IMR-90 (cell line): ENCODE results near the gene EIF2B2. TPM values are rescaled to one million over a fixed set of nuclear protein-coding genes. Genes with fewer than 3 reads are reported as not detected.

Experiments used
- ATAC-seq: fragments of 200-7000 bp; cut with Tn5 transposase; 2 replicates; pipeline ENCODE4 v1.9.1; 2020; ENCODE audit warnings: low read depth, mild to moderate bottlenecking, moderate library complexity
- BruUV-seq: library from RNA; stranded (reverse); fragments of 400-500 nt; replicated peaks from 2 replicates; lab custom pipeline; 2021; lab: Mats Ljungman, UMichigan
- CTCF ChIA-PET: fragments of 300-600 bp; formaldehyde crosslinking; extraction: SDS; loops from one replicate; lab custom pipeline; 2021; ENCODE audit warnings: antibody characterized with exemption; lab: Yijun Ruan, JAX
- POLR2A ChIA-PET: fragments of 300-600 bp; sonication (Branson Sonifier 250); formaldehyde crosslinking; loops from one replicate; lab custom pipeline; 2022; ENCODE audit warnings: antibody characterized with exemption; ENCODE audit not compliant: unreplicated experiment; lab: Charles Lee
- DNase-seq: peaks from one replicate; pipeline ENCODE4 v3.0.0; 2013
- H2AFZ ChIP-seq: replicated peaks from 2 replicates; pipeline ENCODE3; 2013; ENCODE audit warnings: low read length, mild to moderate bottlenecking; ENCODE audit not compliant: poor library complexity
- H2AK5ac ChIP-seq: 2 replicates; pipeline ENCODE4 v1.6.1; 2013; ENCODE audit warnings: low read depth, low read length, inconsistent platforms
- H2AK9ac ChIP-seq: replicated peaks from 2 replicates; pipeline ENCODE3; 2013; ENCODE audit warnings: mild to moderate bottlenecking, low read depth, low read length, moderate library complexity; ENCODE audit not compliant: poor library complexity
- H2BK120ac ChIP-seq: 2 replicates; pipeline ENCODE4 v1.6.1; 2013; ENCODE audit warnings: low read depth, low read length, inconsistent platforms
- H2BK15ac ChIP-seq: 3 replicates; pipeline ENCODE4 v1.6.1; 2013; ENCODE audit warnings: low read depth, low read length, inconsistent platforms
- H2BK20ac ChIP-seq: 2 replicates; pipeline ENCODE4 v1.6.1; 2013; ENCODE audit warnings: low read depth, mild to moderate bottlenecking, inconsistent platforms, low read length, moderate library complexity
- H2BK5ac ChIP-seq: 2 replicates; pipeline ENCODE4 v1.6.1; 2013; ENCODE audit warnings: mild to moderate bottlenecking, low read depth, low read length, inconsistent platforms; ENCODE audit not compliant: poor library complexity, severe bottlenecking
- H3K14ac ChIP-seq: replicated peaks from 2 replicates; pipeline ENCODE4 v1.6.1; 2013; ENCODE audit warnings: low read depth, low read length, inconsistent platforms
- H3K18ac ChIP-seq: 2 replicates; pipeline ENCODE4 v1.6.1; 2013; ENCODE audit warnings: low read depth, low read length, control low read depth
- H3K23ac ChIP-seq: 2 replicates; pipeline ENCODE4 v1.6.1; 2013; ENCODE audit warnings: low read depth, low read length, inconsistent platforms
- H3K27ac ChIP-seq: 2 replicates; pipeline ENCODE4 v1.5.1; 2013; ENCODE audit warnings: mild to moderate bottlenecking, control low read depth, low read length; ENCODE audit not compliant: insufficient read depth
- H3K27me3 ChIP-seq: 2 replicates; pipeline ENCODE4 v1.6.1; 2013; ENCODE audit warnings: low read length; ENCODE audit not compliant: control insufficient read depth, insufficient read depth
- H3K36me3 ChIP-seq: 2 replicates; pipeline ENCODE4 v1.6.1; 2013; ENCODE audit warnings: low read length, mixed read lengths; ENCODE audit not compliant: control insufficient read depth, insufficient read depth
- H3K4ac ChIP-seq: 2 replicates; pipeline ENCODE4 v1.6.1; 2013; ENCODE audit warnings: low read depth, low read length, inconsistent platforms
- H3K4me1 ChIP-seq: 2 replicates; pipeline ENCODE4 v1.6.1; 2013; ENCODE audit warnings: low read length, mixed read lengths; ENCODE audit not compliant: control insufficient read depth, insufficient read depth
- H3K4me2 ChIP-seq: 2 replicates; pipeline ENCODE4 v1.6.1; 2013; ENCODE audit warnings: low read depth, mild to moderate bottlenecking, control low read depth, low read length, moderate library complexity
- H3K4me3 ChIP-seq: 2 replicates; pipeline ENCODE4 v1.5.1; 2013; ENCODE audit warnings: low read depth, mild to moderate bottlenecking, control low read depth, low read length, moderate library complexity; ENCODE audit not compliant: insufficient read depth
- H3K56ac ChIP-seq: 2 replicates; pipeline ENCODE4 v1.6.1; 2013; ENCODE audit warnings: low read length, inconsistent platforms; ENCODE audit not compliant: insufficient read depth; ENCODE audit errors: extremely low read depth
- H3K79me1 ChIP-seq, 2 experiments: 2 replicates each; pipeline ENCODE4 v1.6.1; 2013; ENCODE audit warnings: low read length in 2 of 2, inconsistent platforms in 1 of 2, low read depth in 1 of 2
- H3K9ac ChIP-seq: 2 replicates; pipeline ENCODE4 v1.6.1; 2013; ENCODE audit warnings: low read depth, low read length, control low read depth
- H3K9me1 ChIP-seq: 2 replicates; pipeline ENCODE4 v1.6.1; 2013; ENCODE audit warnings: low read length, inconsistent platforms; ENCODE audit not compliant: insufficient read depth
- H3K9me3 ChIP-seq: 2 replicates; pipeline ENCODE4 v1.6.1; 2013; ENCODE audit warnings: low read length; ENCODE audit not compliant: control insufficient read depth, insufficient read depth
- H4K20me1 ChIP-seq: 2 replicates; pipeline ENCODE4 v1.6.1; 2013; ENCODE audit warnings: low read length, inconsistent platforms; ENCODE audit not compliant: insufficient read depth
- H4K5ac ChIP-seq: 2 replicates; pipeline ENCODE4 v1.6.1; 2013; ENCODE audit warnings: mild to moderate bottlenecking, low read depth, low read length, control low read depth
- H4K8ac ChIP-seq, 2 experiments: 2 replicates each; pipeline ENCODE4 v1.6.1; 2013; ENCODE audit warnings: low read depth in 2 of 2, low read length in 2 of 2, control low read depth in 1 of 2, inconsistent platforms in 1 of 2
- H4K91ac ChIP-seq: 2 replicates; pipeline ENCODE4 v1.6.1; 2013; ENCODE audit warnings: low read depth, low read length, inconsistent platforms; ENCODE audit not compliant: insufficient read depth
- BHLHE40 ChIP-seq: fragments of 150-350 bp; IDR thresholded peaks from 2 replicates; pipeline ENCODE4 v1.6.1; 2016; ENCODE audit warnings: mild to moderate bottlenecking, low read depth, low read length
- CEBPB ChIP-seq: IDR thresholded peaks from 2 replicates; pipeline ENCODE4 v1.6.1; 2012; ENCODE audit warnings: low read depth, low read length, improper control_type of control experiment
- CHD1 ChIP-seq: IDR thresholded peaks from 2 replicates; pipeline ENCODE4 v1.6.1; 2012; ENCODE audit warnings: low read depth, low read length, improper control_type of control experiment
- FOS ChIP-seq: fragments of 150-350 bp; IDR thresholded peaks from 2 replicates; pipeline ENCODE4 v1.6.1; 2016; ENCODE audit warnings: low read depth, low read length
- MAFK ChIP-seq: IDR thresholded peaks from 2 replicates; pipeline ENCODE4 v1.6.1; 2012; ENCODE audit warnings: low read depth, low read length, improper control_type of control experiment
- MAZ ChIP-seq: IDR thresholded peaks from 2 replicates; pipeline ENCODE4 v1.6.1; 2012; ENCODE audit warnings: low read depth, mild to moderate bottlenecking, low read length, improper control_type of control experiment, moderate library complexity, borderline replicate concordance
- MXI1 ChIP-seq: IDR thresholded peaks from 2 replicates; pipeline ENCODE4 v1.6.1; 2012; ENCODE audit warnings: low read depth, mild to moderate bottlenecking, low read length, moderate library complexity, borderline replicate concordance
- NFE2L2 ChIP-seq: fragments of 150-350 bp; IDR thresholded peaks from 2 replicates; pipeline ENCODE4 v1.6.1; 2016; ENCODE audit warnings: low read depth, mild to moderate bottlenecking, low read length
- RAD21 ChIP-seq: IDR thresholded peaks from 2 replicates; pipeline ENCODE4 v1.6.1; 2012; ENCODE audit warnings: low read length, improper control_type of control experiment
- RCOR1 ChIP-seq: IDR thresholded peaks from 2 replicates; pipeline ENCODE4 v1.6.1; 2012; ENCODE audit warnings: mild to moderate bottlenecking, low read length, improper control_type of control experiment; ENCODE audit not compliant: insufficient replicate concordance
- RFX5 ChIP-seq: IDR thresholded peaks from 2 replicates; pipeline ENCODE4 v1.8.0; 2012; ENCODE audit warnings: low read depth, mild to moderate bottlenecking, low read length, moderate library complexity
- SMC3 ChIP-seq: fragments of 150-350 bp; IDR thresholded peaks from 2 replicates; pipeline ENCODE4 v1.6.1; 2016; ENCODE audit warnings: low read depth, mild to moderate bottlenecking, antibody characterized with exemption, low read length, moderate library complexity
- WGBS, 2 experiments: methylation state at CpG; one replicate each; pipeline versions ENCODE4 v1.1.5 to v1.1.7; 2013; ENCODE audit warnings: missing lambda C conversion rate in 2 of 2; ENCODE audit not compliant: insufficient read length in 1 of 2; ENCODE audit errors: extremely low coverage in 2 of 2; 5-methylcytosine and 5-hydroxymethylcytosine counted together
- dilution Hi-C: fragments of 300-500 bp; cut with HindIII; formaldehyde crosslinking; loops from one replicate; pipeline ENCODE4 v1.14.3; 2018; ENCODE audit warnings: low sequenced_read_pairs; ENCODE audit not compliant: unreplicated experiment
- in situ Hi-C: fragments of 300-500 bp; cut with MboI; formaldehyde crosslinking; loops from 3 replicates; pipeline ENCODE4 v1.14.3; 2019; ENCODE audit warnings: low sequenced_read_pairs, inconsistent platforms, mixed read lengths
- intact Hi-C: fragments of 100-400 bp; cut with micrococcal nuclease; formaldehyde crosslinking; loops from 2 replicates; pipeline ENCODE4 v1.10.0; 2022
- polyA plus RNA-seq, 3 experiments: library from polyadenylated mRNA; depleted of rRNA; stranded (reverse); fragments of >200 nt; gene quantifications; 2 replicates each; pipeline ENCODE4 v1.2.3, GENCODE V29; 2012; ENCODE audit warnings: low replicate concordance in 1 of 3
- total RNA-seq: library from RNA; depleted of rRNA; stranded (reverse); fragments of >200 nt; gene quantifications from 2 replicates; pipeline ENCODE4 v1.2.3, GENCODE V29; 2012
- TF ChIP-seq, protein P1 (sequence below): fragments of 150-350 bp; IDR thresholded peaks from 2 replicates; pipeline ENCODE4 v1.6.1; 2017; ENCODE audit warnings: mild to moderate bottlenecking, antibody characterized with exemption, low read length, low read depth
- TF ChIP-seq, protein P2 (sequence below): fragments of 150-350 bp; IDR thresholded peaks from 2 replicates; pipeline ENCODE4 v1.6.1; 2016; ENCODE audit warnings: low read depth, mild to moderate bottlenecking, low read length, moderate library complexity, borderline replicate concordance
- TF ChIP-seq, protein P3 (sequence below): conservative IDR thresholded peaks from 2 replicates; pipeline ENCODE4 v1.5.1; 2012; ENCODE audit warnings: mild to moderate bottlenecking, low read depth, low read length, improper control_type of control experiment

EIF2B2 gene
- total and polyA plus RNA-seq, 2 of the 4 experiments (the other 2 are of a cell fraction): 63.6 to 70.1 TPM

DNA sequence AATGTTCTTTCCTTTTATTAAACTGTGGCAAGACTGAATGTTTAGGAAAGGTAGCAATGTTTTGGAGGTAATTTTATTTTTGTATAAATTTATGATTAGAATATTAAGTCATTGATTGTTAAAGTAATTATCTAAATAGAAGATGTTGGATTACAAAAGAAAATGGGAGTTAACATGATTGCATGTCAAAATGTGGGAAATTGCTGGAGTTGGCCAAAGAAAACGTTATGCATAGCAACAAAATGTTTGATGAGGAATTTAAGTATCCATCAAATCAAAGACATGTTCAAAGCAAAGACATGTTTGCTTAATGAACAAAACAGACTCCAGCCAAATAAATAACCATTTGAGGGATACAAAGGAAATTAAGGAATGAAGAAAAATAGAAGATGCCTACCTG, 51.7 kb downstream of the EIF2B2 start:
- H3K4ac ChIP-seq: no peak overlapping the region
- H2AK5ac ChIP-seq: no peak overlapping the region
- POLR2A ChIA-PET: no interaction called here
- TF ChIP-seq MAZ (no peak), RAD21 (no peak), SMC3 (no peak), RFX5 (no peak), MXI1 (no peak), MAFK (no peak), BHLHE40 (no peak), FOS (no peak), CHD1 (no peak), NFE2L2 (no peak), CEBPB (no peak), RCOR1 (no peak)
- TF ChIP-seq, protein P1, sequence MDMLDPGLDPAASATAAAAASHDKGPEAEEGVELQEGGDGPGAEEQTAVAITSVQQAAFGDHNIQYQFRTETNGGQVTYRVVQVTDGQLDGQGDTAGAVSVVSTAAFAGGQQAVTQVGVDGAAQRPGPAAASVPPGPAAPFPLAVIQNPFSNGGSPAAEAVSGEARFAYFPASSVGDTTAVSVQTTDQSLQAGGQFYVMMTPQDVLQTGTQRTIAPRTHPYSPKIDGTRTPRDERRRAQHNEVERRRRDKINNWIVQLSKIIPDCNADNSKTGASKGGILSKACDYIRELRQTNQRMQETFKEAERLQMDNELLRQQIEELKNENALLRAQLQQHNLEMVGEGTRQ: no peak
- TF ChIP-seq, protein P2, sequence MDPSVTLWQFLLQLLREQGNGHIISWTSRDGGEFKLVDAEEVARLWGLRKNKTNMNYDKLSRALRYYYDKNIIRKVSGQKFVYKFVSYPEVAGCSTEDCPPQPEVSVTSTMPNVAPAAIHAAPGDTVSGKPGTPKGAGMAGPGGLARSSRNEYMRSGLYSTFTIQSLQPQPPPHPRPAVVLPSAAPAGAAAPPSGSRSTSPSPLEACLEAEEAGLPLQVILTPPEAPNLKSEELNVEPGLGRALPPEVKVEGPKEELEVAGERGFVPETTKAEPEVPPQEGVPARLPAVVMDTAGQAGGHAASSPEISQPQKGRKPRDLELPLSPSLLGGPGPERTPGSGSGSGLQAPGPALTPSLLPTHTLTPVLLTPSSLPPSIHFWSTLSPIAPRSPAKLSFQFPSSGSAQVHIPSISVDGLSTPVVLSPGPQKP: no peak
- TF ChIP-seq, protein P3, sequence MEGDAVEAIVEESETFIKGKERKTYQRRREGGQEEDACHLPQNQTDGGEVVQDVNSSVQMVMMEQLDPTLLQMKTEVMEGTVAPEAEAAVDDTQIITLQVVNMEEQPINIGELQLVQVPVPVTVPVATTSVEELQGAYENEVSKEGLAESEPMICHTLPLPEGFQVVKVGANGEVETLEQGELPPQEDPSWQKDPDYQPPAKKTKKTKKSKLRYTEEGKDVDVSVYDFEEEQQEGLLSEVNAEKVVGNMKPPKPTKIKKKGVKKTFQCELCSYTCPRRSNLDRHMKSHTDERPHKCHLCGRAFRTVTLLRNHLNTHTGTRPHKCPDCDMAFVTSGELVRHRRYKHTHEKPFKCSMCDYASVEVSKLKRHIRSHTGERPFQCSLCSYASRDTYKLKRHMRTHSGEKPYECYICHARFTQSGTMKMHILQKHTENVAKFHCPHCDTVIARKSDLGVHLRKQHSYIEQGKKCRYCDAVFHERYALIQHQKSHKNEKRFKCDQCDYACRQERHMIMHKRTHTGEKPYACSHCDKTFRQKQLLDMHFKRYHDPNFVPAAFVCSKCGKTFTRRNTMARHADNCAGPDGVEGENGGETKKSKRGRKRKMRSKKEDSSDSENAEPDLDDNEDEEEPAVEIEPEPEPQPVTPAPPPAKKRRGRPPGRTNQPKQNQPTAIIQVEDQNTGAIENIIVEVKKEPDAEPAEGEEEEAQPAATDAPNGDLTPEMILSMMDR: no peak
- no peak overlapping the region for H3K18ac ChIP-seq
- H3K4me2 ChIP-seq: no peak overlapping the region
- no peak overlapping the region for H3K14ac ChIP-seq
- no TSS peak for BruUV-seq
- no peak overlapping the region for H2BK20ac ChIP-seq
- no peaks in the 10 kb centered on the region for H3K27me3 ChIP-seq
- no peaks in the 10 kb centered on the region for H4K20me1 ChIP-seq
- no peak overlapping the region for H4K91ac ChIP-seq
- no peak for ATAC-seq
- peaks cover 2% of the 10 kb centered on the region; the same call in 1 of the 2 replicates for H3K9me1 ChIP-seq
- no peak overlapping the region for H2BK15ac ChIP-seq
- H3K9ac ChIP-seq: no peak overlapping the region
- no peak overlapping the region for H3K23ac ChIP-seq
- WGBS, 2 experiments: no CpG with 5 or more reads among the region's 1 CpG
- H2AFZ ChIP-seq: no peak overlapping the region
- CTCF ChIA-PET: no interaction called here
- no peak overlapping the region for H2AK9ac ChIP-seq
- no peak overlapping the region for H3K27ac ChIP-seq
- intact Hi-C loops: no loop called here
- dilution Hi-C loops: no loop called here
- H2BK120ac ChIP-seq: no peak overlapping the region
- H3K4me3 ChIP-seq: no peak overlapping the region
- no peak overlapping the region for H4K8ac ChIP-seq
- H2BK5ac ChIP-seq: no peak overlapping the region
- in situ Hi-C loops: no loop called here
- H3K36me3 ChIP-seq: no peaks in the 10 kb centered on the region
- no peak overlapping the region for H3K56ac ChIP-seq
- H3K79me1 ChIP-seq: peaks cover 6 to 19% of the 10 kb centered on the region in 2 experiments
- no peaks in the 10 kb centered on the region for H3K9me3 ChIP-seq
- DNase-seq: no peak
- H4K5ac ChIP-seq: no peak overlapping the region
- H3K4me1 ChIP-seq: peaks cover 2% of the 10 kb centered on the region; the same call in 1 of the 2 replicates
